ENCODE results near the gene NIPAL4. TPM values are rescaled to one million over a fixed set of nuclear protein-coding genes. Genes with fewer than 3 reads are reported as not detected.
A peak's percentile ranks its signal among the peaks of the same experiment; 100 is the strongest.

The NIPAL4 gene
- total RNA-seq, 4 donors from 2014 or later, result 13.2 to 33.7 (median 17.8) TPM

DNA sequence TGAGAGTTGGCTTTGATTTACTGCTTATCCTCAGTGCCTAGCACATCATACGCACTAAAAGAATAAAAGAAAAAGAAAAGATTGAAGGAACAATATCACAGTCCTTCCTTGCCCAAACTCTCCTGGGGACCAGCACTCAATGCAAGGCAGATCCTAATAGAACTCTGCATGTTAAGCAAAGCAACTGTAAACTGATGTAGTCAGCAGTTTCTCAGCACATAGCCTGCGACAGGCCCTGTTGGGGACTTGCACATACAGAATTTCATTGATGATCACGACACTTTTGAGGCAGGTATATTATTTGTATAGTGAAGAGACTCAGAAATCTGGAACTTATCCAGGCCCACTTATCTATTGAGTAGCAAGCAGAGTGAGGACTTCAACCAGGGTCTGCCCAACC lies 15.4 kb downstream of the NIPAL4 start:
- no peaks in the 10 kb centered on the region for H3K9me3 ChIP-seq
- H3K4me3 ChIP-seq, result no peak overlapping the region
- no peak for DNase-seq
- no peaks in the 10 kb centered on the region for H3K27me3 ChIP-seq
- intact Hi-C loops (cut with DNase I), result loop anchor here (5.0 to 10.0 kb wide), 2 partner anchors 43 to 131 kb away; a partner anchor contains a TSS
- no peak overlapping the region for H3K27ac ChIP-seq
- 82 to 85% methylated on average over 2 to 3 of the region's 3 CpGs for whole genome bisulfite sequencing, 2 donors
- no peak for TF ChIP-seq POLR2A (IDR thresholded peaks at IDR 0.05)
- TF ChIP-seq, protein P1, sequence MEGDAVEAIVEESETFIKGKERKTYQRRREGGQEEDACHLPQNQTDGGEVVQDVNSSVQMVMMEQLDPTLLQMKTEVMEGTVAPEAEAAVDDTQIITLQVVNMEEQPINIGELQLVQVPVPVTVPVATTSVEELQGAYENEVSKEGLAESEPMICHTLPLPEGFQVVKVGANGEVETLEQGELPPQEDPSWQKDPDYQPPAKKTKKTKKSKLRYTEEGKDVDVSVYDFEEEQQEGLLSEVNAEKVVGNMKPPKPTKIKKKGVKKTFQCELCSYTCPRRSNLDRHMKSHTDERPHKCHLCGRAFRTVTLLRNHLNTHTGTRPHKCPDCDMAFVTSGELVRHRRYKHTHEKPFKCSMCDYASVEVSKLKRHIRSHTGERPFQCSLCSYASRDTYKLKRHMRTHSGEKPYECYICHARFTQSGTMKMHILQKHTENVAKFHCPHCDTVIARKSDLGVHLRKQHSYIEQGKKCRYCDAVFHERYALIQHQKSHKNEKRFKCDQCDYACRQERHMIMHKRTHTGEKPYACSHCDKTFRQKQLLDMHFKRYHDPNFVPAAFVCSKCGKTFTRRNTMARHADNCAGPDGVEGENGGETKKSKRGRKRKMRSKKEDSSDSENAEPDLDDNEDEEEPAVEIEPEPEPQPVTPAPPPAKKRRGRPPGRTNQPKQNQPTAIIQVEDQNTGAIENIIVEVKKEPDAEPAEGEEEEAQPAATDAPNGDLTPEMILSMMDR (IDR thresholded peaks at IDR 0.05), result no peak
- peaks cover 0 to 20% (median 0%) of the 10 kb centered on the region in 3 donors for H3K4me1 ChIP-seq
- peaks cover 0 to 41% (median 0%) of the 10 kb centered on the region in 3 donors for H3K36me3 ChIP-seq

DNA sequence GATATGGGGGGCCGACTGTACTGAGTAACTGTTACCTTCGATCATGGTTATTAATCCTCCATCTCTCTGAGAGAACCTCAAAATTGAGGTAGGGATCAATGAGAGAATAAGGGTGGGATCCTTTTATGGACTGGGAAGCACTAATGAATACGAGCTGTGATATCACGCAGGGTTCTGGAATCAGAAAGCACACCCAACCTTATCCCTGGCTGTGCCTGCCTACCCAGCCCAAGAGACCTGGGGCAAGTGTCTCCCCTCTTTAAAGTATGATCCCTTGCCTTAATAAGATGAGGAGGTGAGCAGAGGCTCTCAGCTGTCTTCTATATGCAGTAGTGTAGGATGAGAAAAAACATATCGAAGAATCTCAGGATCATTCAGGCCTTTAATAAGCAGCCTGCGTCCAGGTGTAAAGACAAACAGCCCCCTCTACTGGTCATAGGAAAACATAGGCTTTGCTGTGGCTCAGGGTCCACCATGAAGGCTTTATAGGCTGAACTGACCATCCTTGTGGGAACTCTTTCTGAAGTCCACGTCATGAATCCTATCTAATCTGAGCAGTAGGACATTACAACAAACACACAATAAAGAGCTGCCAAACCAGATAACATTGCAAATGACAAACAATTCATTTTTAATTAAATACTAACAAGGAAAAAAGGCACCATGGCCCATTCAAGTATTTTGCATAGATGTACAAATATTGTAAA lies 16.8 kb downstream of the NIPAL4 start:
- DNase-seq, result no peak
- H3K27ac ChIP-seq, result peak overlapping the region in 1 of 4 donors; percentile 62
- no peaks in the 10 kb centered on the region for H3K9me3 ChIP-seq
- intact Hi-C loops (cut with DNase I), result loop anchor here (5.0 to 10.0 kb wide), 2 partner anchors 45 to 132 kb away; a partner anchor contains a TSS
- TF ChIP-seq, protein P1 (IDR thresholded peaks at IDR 0.05), result peak in 5 of 6 experiments; percentile 59 to 78 (median 69)
- no peak for TF ChIP-seq POLR2A (IDR thresholded peaks at IDR 0.05)
- no peak overlapping the region for H3K4me3 ChIP-seq
- WGBS, 2 donors, result 57 to 64% methylated on average over 7 of the region's 7 CpGs
- H3K36me3 ChIP-seq, result peaks cover 0 to 53% (median 0%) of the 10 kb centered on the region in 3 donors
- no peaks in the 10 kb centered on the region for H3K27me3 ChIP-seq
- H3K4me1 ChIP-seq, result peaks cover 0 to 20% (median 0%) of the 10 kb centered on the region in 3 donors

DNA sequence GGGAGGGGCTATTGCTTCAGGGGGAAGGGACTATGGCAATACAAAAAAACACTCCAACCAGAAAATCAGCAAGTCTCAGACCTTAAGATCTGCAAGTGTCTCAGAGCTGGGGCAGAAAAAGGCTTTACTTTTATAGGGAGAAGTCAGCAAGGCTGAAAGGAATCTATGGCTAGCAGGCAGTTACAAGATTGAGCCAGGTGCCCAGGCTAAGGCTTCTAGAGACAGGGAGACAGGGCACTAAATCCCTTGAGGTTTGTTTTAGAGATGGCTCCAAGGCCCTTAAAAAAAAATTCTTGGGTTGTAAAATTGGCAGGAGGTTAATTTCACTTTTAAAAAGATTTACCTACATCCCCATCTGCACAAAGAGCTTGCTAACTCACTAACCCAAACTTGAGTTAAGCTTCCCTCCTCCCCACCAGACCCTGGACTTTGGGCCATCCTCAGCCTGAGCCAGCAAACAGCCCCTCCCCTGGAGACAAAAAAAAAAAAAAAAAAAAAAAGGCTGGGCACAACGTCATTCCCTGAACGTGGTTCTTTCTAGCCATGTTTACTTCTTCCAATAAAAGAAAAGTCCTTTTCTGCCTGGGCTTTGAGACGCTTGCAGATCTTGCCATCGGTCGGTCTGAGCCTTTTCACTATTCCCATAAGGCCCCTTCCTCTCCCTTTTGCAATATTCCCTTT lies 17.9 kb downstream of the NIPAL4 start:
- peaks cover 0 to 20% (median 0%) of the 10 kb centered on the region in 3 donors for H3K4me1 ChIP-seq
- H3K9me3 ChIP-seq, result no peaks in the 10 kb centered on the region
- no peak overlapping the region for H3K4me3 ChIP-seq
- no peaks in the 10 kb centered on the region for H3K27me3 ChIP-seq
- intact Hi-C loops (cut with DNase I), result loop anchor here (5.0 to 10.0 kb wide), 2 partner anchors 46 to 133 kb away; a partner anchor contains a TSS
- peaks cover 0 to 48% (median 0%) of the 10 kb centered on the region in 3 donors for H3K36me3 ChIP-seq
- peak overlapping the region in 3 of 4 donors; percentile 44 to 62 (median 50) for H3K27ac ChIP-seq
- DNase-seq, result no peak
- whole genome bisulfite sequencing, 2 donors, result 59 to 60% methylated on average over 5 of the region's 5 CpGs
- TF ChIP-seq, protein P1 (IDR thresholded peaks at IDR 0.05), result no peak
- TF ChIP-seq POLR2A (IDR thresholded peaks at IDR 0.05), result no peak

DNA sequence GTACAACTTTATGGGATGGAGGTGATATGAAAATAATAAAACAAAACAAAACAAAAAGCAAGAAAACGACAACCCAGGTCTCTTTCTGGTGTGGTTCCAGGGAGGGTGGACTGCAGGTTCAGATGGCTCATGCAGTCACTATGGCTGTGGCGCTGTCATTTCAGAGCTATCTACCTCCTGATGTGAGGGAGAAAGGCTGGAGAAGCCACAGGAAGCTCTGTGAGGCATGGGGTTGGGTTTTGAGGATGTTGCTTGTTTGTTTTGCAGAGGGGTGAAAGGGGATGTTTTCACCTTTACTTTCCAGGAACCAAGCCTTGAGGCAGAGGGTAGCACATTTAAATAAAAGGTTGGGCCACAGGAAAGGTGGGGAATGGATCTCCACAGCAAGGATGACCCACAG lies 18.7 kb downstream of the NIPAL4 start:
- Histone ChIP-seq H3K4me3 (no peak overlapping the region), H3K36me3 (peaks cover 0 to 48% (median 0%) of the 10 kb centered on the region in 3 donors), H3K27ac (peak overlapping the region in 3 of 4 donors; percentile 44 to 62 (median 50)), H3K27me3 (no peaks in the 10 kb centered on the region), H3K4me1 (peaks cover 0 to 20% (median 0%) of the 10 kb centered on the region in 3 donors), H3K9me3 (no peaks in the 10 kb centered on the region)
- DNase-seq, result no peak
- intact Hi-C loops (cut with DNase I), result loop anchor here (5.0 to 10.0 kb wide), 2 partner anchors 46 to 134 kb away; a partner anchor contains a TSS
- WGBS, 2 donors, result 65 to 87% methylated on average over 2 of the region's 2 CpGs
- no peak for TF ChIP-seq POLR2A (IDR thresholded peaks at IDR 0.05)
- TF ChIP-seq, protein P1 (IDR thresholded peaks at IDR 0.05), result no peak
